ENCODE results near the gene CCHCR1. TPM values are rescaled to one million over a fixed set of nuclear protein-coding genes. Genes with fewer than 3 reads are reported as not detected.

CCHCR1 gene
- total and polyA plus RNA-seq, 2 of the 13 experiments (the other 11 are each of a cell fraction or from before 2014, with no cell fraction given): 14.6 to 28.2 TPM

GRCh38 chr6:31161216-31162126 is 3.9 kb upstream of the CCHCR1 start:
- no peak overlapping the region for H2AFZ ChIP-seq (ENCODE audit: low read length)
- no peak overlapping the region for H3K27ac ChIP-seq (ENCODE audit: extremely low read length, insufficient read depth, low read length)
- no peaks in the 10 kb centered on the region for H4K20me1 ChIP-seq (ENCODE audit: insufficient read depth, low read length)
- H3K4me1 ChIP-seq (ENCODE audit: insufficient read depth, low read length): peaks cover 29% of the 10 kb centered on the region
- no peaks in the 10 kb centered on the region for H3K9me3 ChIP-seq (ENCODE audit: low read length)
- no peaks in the 10 kb centered on the region for H3K27me3 ChIP-seq (ENCODE audit: control insufficient read depth in 1 of 2, insufficient read depth in 2 of 2, low read length in 2 of 2)
- no peaks in the 10 kb centered on the region for H3K79me2 ChIP-seq (ENCODE audit: insufficient read depth, low read length)
- H3K4me2 ChIP-seq (ENCODE audit: low read depth, low read length): no peak overlapping the region
- intact Hi-C loops (cut with micrococcal nuclease; ENCODE audit: unreplicated experiment): no loop called here
- FAIRE-seq: no peak
- ATAC-seq: no peak
- peaks cover 6 to 8% of the 10 kb centered on the region in 2 experiments; a peak in 3 of 5 replicates for H3K36me3 ChIP-seq (replicated peaks in 1 of 2; ENCODE audit: control insufficient read depth in 1 of 2, insufficient read depth in 2 of 2, low read length in 2 of 2)
- 96% methylated on average over 19 of the region's 19 CpGs for WGBS (ENCODE audit: low lambda C conversion rate)
- CTCF ChIA-PET (ENCODE audit: low intra/inter-chr PET ratio, low total read pairs): no interaction called here
- no TSS peak for BruUV-seq (replicated peaks)
- TF ChIP-seq TRIM22 (IDR thresholded peaks at IDR 0.05) (no peak), MEF2D (CRISPR knock-in tag; IDR thresholded peaks at IDR 0.05) (no peak), PREB (CRISPR knock-in tag; IDR thresholded peaks at IDR 0.05) (no peak), ZNF879 (CRISPR knock-in tag; IDR thresholded peaks at IDR 0.05) (no peak), NCOA1 (CRISPR knock-in tag; IDR thresholded peaks at IDR 0.05) (no peak), NR2F1 (CRISPR knock-in tag; IDR thresholded peaks at IDR 0.05) (no peak), EP300 (IDR thresholded peaks at IDR 0.05; ENCODE audit: low read depth in 2 of 2, low read length in 2 of 2) (no peak), EP300 (CRISPR knock-in tag; IDR thresholded peaks at IDR 0.05; ENCODE audit: borderline replicate concordance) (no peak), ZNF572 (CRISPR knock-in tag; IDR thresholded peaks at IDR 0.05) (no peak), GATAD2A (CRISPR knock-in tag; IDR thresholded peaks at IDR 0.05) (no peak), TRIM24 (CRISPR knock-in tag; IDR thresholded peaks at IDR 0.05) (no peak), ZNF280D (CRISPR knock-in tag; IDR thresholded peaks at IDR 0.05) (no peak), ZNF567 (CRISPR knock-in tag; IDR thresholded peaks at IDR 0.05; ENCODE audit: borderline replicate concordance) (no peak), ZBTB43 (CRISPR knock-in tag; conservative IDR thresholded peaks at IDR 0.05) (no peak), BORCS8-MEF2B (CRISPR knock-in tag; IDR thresholded peaks at IDR 0.05) (no peak)
- H3K9ac ChIP-seq (ENCODE audit: insufficient read depth, low read depth, low read length): no peak overlapping the region
- POLR2A ChIA-PET: no interaction called here
- no peak overlapping the region for H3K4me3 ChIP-seq (replicated peaks in 1 of 3; ENCODE audit: insufficient read depth in 1 of 3, low read depth in 2 of 3, low read length in 3 of 3)
- DNase-seq (ENCODE audit: low spot score): no peak
- in situ Hi-C loops (cut with HindIII; ENCODE audit: extremely low pct_ligation_motif_present, low pct_unique_long_range_greater_than_20kb): no loop called here

All from HepG2 (cell line).